Measurements from ENCODE around the gene CEP112.

The CEP112 gene

DNA sequence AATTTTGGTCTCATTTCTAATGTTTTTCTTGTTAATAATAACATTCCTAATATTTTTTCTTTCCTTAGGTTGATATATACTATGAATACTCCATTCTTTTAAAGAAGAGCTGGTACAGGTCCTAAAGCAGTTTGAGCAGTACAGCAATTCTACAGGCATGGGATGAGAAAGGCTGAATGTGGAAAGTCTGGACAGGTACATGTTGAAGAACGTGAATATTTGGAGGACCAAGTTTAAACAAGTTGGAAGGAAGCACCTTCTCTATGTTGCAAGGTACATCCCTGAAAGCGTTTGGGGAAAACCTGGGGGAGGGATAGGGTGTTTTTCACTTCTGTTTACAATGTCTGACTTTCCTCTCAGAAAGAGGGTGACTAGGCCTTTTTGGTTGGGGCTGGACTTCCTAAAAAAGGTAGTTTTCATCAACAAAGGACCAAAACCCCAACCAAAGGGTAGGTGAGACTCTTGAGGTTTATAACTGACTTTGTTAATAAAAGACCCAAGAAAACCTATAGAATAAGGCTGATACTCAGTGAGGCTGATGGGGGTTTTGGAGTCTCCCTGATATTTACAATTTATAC lies 534.6 kb downstream of the CEP112 start:
- no peak overlapping the region for H3K4me3 ChIP-seq (ENCODE audit: low read depth, low read length)

DNA sequence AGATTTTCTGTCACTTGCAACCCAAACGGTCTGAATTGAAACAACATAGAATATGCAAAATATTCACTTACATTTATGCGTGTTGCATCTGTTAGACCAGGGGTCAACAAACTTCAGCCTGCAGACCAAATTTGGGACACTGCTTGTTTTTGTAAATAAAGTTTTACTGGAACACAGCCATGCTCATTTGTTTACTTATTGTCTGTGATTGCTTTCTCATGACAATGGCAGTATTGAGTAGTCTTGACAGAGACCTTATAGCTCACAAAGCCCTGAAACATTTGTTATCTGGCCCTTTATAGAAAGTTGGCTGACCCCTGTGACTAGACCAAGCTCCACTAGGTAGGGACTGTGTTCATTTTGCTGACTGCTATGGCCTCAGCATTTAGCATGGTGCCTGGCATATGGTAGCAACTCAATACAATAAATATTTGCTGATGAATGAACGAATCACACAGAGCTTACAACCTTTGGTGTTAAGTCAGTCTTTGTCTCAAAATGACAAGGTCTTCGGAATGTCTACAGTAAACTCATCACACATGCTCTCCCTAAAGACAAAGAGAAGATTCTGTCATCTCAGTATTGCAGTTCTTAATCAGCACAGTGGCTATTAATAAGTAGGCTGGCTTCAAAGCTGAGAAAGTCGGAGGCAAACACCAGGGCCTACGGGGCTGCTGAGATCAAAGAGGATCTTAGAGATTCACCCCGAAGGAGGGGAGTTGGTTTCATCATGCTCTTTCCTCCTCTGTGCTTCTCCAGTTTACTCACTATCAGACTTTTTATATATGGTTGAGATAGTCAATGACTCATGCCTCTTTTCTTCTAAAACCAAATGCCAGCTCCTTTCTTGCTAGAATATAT lies 535.3 kb downstream of the CEP112 start:
- Histone ChIP-seq H3K27me3 (ENCODE audit: control insufficient read depth, insufficient read depth, low read length) (no peaks in the 10 kb centered on the region), H3K36me3 (ENCODE audit: control insufficient read depth, insufficient read depth, low read length) (no peaks in the 10 kb centered on the region), H3K27ac (ENCODE audit: low read depth, low read length) (no peak overlapping the region), H3K9me3 (ENCODE audit: control insufficient read depth, insufficient read depth, low read depth, low read length) (no peaks in the 10 kb centered on the region), H3K9ac (ENCODE audit: low read length) (no peak overlapping the region), H3K4me3 (ENCODE audit: low read depth, low read length) (no peak overlapping the region), H3K4me1 (ENCODE audit: control insufficient read depth, insufficient read depth, low read length) (peaks cover 5% of the 10 kb centered on the region; the same call in 1 of the 2 replicates)

More for the DNA sequence above, 534.6 kb downstream of the CEP112 start:
- no peak overlapping the region for H3K9ac ChIP-seq (ENCODE audit: low read length)
- H3K36me3 ChIP-seq (ENCODE audit: control insufficient read depth, insufficient read depth, low read length) = no peaks in the 10 kb centered on the region
- peaks cover 5% of the 10 kb centered on the region; the same call in 1 of the 2 replicates for H3K4me1 ChIP-seq (ENCODE audit: control insufficient read depth, insufficient read depth, low read length)
- H3K27me3 ChIP-seq (ENCODE audit: control insufficient read depth, insufficient read depth, low read length) = no peaks in the 10 kb centered on the region
- no peaks in the 10 kb centered on the region for H3K9me3 ChIP-seq (ENCODE audit: control insufficient read depth, insufficient read depth, low read depth, low read length)
- H3K27ac ChIP-seq (ENCODE audit: low read depth, low read length) = no peak overlapping the region

DNA sequence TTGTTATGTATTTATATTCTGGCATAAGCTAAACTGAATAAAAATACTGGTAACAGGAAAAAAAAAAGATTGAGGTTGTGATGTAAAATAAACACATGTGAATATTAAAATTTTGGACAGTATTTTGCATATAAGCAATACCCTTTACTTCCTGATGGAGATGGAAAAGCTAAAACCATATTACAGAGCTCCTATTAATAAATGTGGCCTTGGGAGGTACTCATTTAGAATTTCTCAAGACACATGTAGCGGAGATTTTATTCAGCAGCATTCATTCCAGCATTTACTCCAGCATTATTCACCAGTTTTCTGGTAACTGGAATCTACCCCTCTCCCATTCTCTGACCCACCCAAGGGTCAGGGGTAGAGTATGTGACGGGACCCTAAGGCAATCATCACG lies 536.2 kb downstream of the CEP112 start:
- Histone ChIP-seq H3K4me3 (ENCODE audit: low read depth, low read length) (no peak overlapping the region), H3K27me3 (ENCODE audit: control insufficient read depth, insufficient read depth, low read length) (no peaks in the 10 kb centered on the region), H3K9ac (ENCODE audit: low read length) (no peak overlapping the region), H3K4me1 (ENCODE audit: control insufficient read depth, insufficient read depth, low read length) (peaks cover 5% of the 10 kb centered on the region; the same call in 1 of the 2 replicates), H3K9me3 (ENCODE audit: control insufficient read depth, insufficient read depth, low read depth, low read length) (no peaks in the 10 kb centered on the region), H3K27ac (ENCODE audit: low read depth, low read length) (no peak overlapping the region), H3K36me3 (ENCODE audit: control insufficient read depth, insufficient read depth, low read length) (no peaks in the 10 kb centered on the region)

GRCh38 chr17:65644545-65644944 lies 547.4 kb downstream of the CEP112 start:
- Histone ChIP-seq H3K9ac (ENCODE audit: low read length) (no peak overlapping the region), H3K36me3 (ENCODE audit: control insufficient read depth, insufficient read depth, low read length) (no peaks in the 10 kb centered on the region), H3K4me3 (ENCODE audit: low read depth, low read length) (no peak overlapping the region), H3K9me3 (ENCODE audit: control insufficient read depth, insufficient read depth, low read depth, low read length) (peaks cover 26% of the 10 kb centered on the region), H3K27me3 (ENCODE audit: control insufficient read depth, insufficient read depth, low read length) (no peaks in the 10 kb centered on the region), H3K4me1 (ENCODE audit: control insufficient read depth, insufficient read depth, low read length) (no peaks in the 10 kb centered on the region), H3K27ac (ENCODE audit: low read depth, low read length) (no peak overlapping the region)

DNA sequence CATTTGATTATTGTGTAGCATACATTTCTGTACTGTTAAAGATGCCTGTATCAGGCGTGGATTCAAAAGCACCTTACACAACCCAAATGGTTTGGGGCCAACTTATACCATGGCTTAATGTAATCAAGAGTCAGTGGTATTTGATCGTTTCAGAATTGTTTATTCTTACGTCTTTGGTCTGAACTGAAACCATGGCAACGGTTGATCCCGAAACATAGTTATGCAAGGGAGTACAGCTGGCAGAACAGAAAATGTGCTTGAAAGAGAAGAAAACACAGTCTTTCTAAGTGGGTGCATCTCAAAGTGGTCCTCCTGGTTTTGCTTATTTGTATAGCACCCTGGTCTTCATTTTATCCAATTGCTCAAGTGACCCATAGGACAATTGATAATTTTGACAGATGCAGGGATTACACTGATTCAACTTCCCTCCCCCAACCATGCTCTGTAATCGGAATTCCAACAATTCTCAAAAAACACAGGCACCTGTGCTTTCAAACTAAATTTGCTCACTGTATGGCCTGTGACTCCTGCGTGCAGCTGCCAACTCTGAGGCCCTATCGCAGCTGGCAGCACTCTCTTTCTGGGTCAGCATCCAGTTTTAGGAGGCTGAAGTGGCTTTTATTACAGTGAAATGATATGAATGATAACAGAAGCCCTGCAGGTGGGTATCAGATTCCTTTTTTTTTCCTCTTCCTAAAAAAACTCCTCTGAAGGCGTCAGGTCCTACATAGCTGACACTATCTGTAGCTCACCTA lies 553.5 kb downstream of the CEP112 start:
- H3K27ac ChIP-seq (ENCODE audit: low read depth, low read length) = no peak overlapping the region
- peaks cover 10% of the 10 kb centered on the region; the same call in 1 of the 2 replicates for H3K9me3 ChIP-seq (ENCODE audit: control insufficient read depth, insufficient read depth, low read depth, low read length)

GRCh38 chr17:65637786-65638185 lies 554.1 kb downstream of the CEP112 start:
- Histone ChIP-seq H3K4me1 (ENCODE audit: control insufficient read depth, insufficient read depth, low read length) (peaks cover 11% of the 10 kb centered on the region), H3K27me3 (ENCODE audit: control insufficient read depth, insufficient read depth, low read length) (no peaks in the 10 kb centered on the region), H3K4me3 (ENCODE audit: low read depth, low read length) (no peak overlapping the region), H3K9ac (ENCODE audit: low read length) (no peak overlapping the region), H3K27ac (ENCODE audit: low read depth, low read length) (no peak overlapping the region), H3K36me3 (ENCODE audit: control insufficient read depth, insufficient read depth, low read length) (no peaks in the 10 kb centered on the region), H3K9me3 (ENCODE audit: control insufficient read depth, insufficient read depth, low read depth, low read length) (peaks cover 10% of the 10 kb centered on the region; the same call in 1 of the 2 replicates)

More for the DNA sequence above, 553.5 kb downstream of the CEP112 start:
- H3K27me3 ChIP-seq (ENCODE audit: control insufficient read depth, insufficient read depth, low read length) = no peaks in the 10 kb centered on the region
- peaks cover 11% of the 10 kb centered on the region for H3K4me1 ChIP-seq (ENCODE audit: control insufficient read depth, insufficient read depth, low read length)
- H3K9ac ChIP-seq (ENCODE audit: low read length) = no peak overlapping the region
- no peaks in the 10 kb centered on the region for H3K36me3 ChIP-seq (ENCODE audit: control insufficient read depth, insufficient read depth, low read length)
- no peak overlapping the region for H3K4me3 ChIP-seq (ENCODE audit: low read depth, low read length)

DNA sequence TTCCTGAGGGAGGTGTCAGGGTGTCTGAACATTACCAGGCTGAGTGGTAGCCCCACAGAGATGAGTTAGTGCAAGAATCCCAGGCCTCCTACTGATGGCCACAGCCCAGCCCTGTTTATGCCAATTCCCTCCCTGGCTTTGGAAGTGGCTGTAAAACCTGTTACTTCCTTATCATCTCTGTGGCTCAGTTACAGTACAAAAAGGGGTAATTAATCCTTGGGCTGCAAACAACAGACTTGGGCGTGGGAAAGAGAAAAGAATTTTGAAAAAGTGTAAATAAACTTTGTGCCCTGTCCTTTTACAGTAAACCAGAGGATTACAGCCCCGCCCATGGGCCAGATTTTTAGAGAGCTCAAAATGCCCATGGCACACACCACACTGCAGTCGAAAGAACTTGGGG lies 557.4 kb downstream of the CEP112 start:
- Histone ChIP-seq H3K36me3 (ENCODE audit: control insufficient read depth, insufficient read depth, low read length) (no peaks in the 10 kb centered on the region), H3K4me3 (ENCODE audit: low read depth, low read length) (no peak overlapping the region), H3K9me3 (ENCODE audit: control insufficient read depth, insufficient read depth, low read depth, low read length) (no peaks in the 10 kb centered on the region), H3K9ac (ENCODE audit: low read length) (no peak overlapping the region), H3K4me1 (ENCODE audit: control insufficient read depth, insufficient read depth, low read length) (peaks cover 11% of the 10 kb centered on the region), H3K27me3 (ENCODE audit: control insufficient read depth, insufficient read depth, low read length) (no peaks in the 10 kb centered on the region), H3K27ac (ENCODE audit: low read depth, low read length) (no peak overlapping the region)

DNA sequence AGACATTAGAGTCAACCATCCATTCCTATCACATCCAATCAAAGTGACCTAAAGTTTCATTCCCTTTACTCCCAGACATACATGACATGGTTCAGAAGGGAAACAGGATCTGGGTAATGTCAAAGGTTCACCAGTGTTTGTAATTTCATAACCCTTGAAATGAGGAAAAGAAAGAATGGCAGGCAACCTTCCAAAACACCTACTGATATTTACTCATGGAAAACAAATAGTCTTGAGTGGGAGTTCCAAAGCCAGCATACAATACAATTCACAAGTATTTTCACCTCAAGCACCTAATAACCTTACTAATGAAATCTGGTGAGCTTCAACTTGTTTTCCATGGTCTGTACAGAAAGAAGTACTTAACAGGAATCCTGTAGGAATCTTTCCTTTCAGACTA lies 557.9 kb downstream of the CEP112 start:
- Histone ChIP-seq H3K4me1 (ENCODE audit: control insufficient read depth, insufficient read depth, low read length) (peaks cover 16% of the 10 kb centered on the region), H3K27ac (ENCODE audit: low read depth, low read length) (no peak overlapping the region), H3K36me3 (ENCODE audit: control insufficient read depth, insufficient read depth, low read length) (no peaks in the 10 kb centered on the region), H3K9me3 (ENCODE audit: control insufficient read depth, insufficient read depth, low read depth, low read length) (no peaks in the 10 kb centered on the region), H3K4me3 (ENCODE audit: low read depth, low read length) (no peak overlapping the region), H3K27me3 (ENCODE audit: control insufficient read depth, insufficient read depth, low read length) (no peaks in the 10 kb centered on the region), H3K9ac (ENCODE audit: low read length) (no peak overlapping the region)

DNA sequence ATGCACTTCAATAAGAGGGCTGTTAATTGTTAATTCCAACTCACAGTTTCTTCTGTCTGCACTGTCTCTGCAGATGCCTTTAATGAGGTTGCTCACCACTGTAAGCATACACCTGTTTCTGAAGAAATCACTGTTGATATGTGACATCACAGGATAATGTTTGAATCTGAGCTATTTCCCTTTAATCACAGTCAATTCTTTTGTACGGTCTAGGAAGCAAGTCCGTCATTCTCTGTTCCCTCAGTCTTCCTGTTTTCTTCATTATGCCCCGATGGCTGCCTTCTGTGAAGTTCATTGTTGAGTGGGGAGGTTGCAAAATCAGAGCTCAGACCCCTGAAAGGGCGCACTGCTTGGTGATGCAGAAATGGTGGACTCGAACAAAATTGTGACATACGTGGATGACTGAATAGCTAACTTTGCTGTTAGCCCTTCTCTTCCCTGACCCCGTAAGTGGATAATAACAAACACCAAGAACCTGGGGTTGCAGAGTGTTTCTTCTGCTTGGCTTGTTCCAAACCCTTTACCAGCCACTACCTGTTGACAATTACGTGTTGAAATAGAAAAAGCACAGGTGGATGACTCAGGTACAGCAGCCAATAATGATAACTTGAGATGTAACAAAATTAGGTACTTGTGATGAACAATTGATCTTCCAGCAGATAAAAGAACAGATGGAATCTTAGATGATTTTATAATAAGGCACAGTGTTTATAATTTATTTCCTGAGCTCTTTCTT lies 558.6 kb downstream of the CEP112 start:
- no peak overlapping the region for H3K4me3 ChIP-seq (ENCODE audit: low read depth, low read length)
- no peaks in the 10 kb centered on the region for H3K36me3 ChIP-seq (ENCODE audit: control insufficient read depth, insufficient read depth, low read length)
- H3K9me3 ChIP-seq (ENCODE audit: control insufficient read depth, insufficient read depth, low read depth, low read length) = no peaks in the 10 kb centered on the region
- H3K27me3 ChIP-seq (ENCODE audit: control insufficient read depth, insufficient read depth, low read length) = no peaks in the 10 kb centered on the region
- H3K9ac ChIP-seq (ENCODE audit: low read length) = no peak overlapping the region
- H3K27ac ChIP-seq (ENCODE audit: low read depth, low read length) = no peak overlapping the region
- peaks cover 18% of the 10 kb centered on the region for H3K4me1 ChIP-seq (ENCODE audit: control insufficient read depth, insufficient read depth, low read length)

GRCh38 chr17:65630502-65630901 lies 561.4 kb downstream of the CEP112 start:
- H3K36me3 ChIP-seq (ENCODE audit: control insufficient read depth, insufficient read depth, low read length) = no peaks in the 10 kb centered on the region
- H3K9me3 ChIP-seq (ENCODE audit: control insufficient read depth, insufficient read depth, low read depth, low read length) = no peaks in the 10 kb centered on the region
- H3K4me1 ChIP-seq (ENCODE audit: control insufficient read depth, insufficient read depth, low read length) = peaks cover 26% of the 10 kb centered on the region
- H3K27ac ChIP-seq (ENCODE audit: low read depth, low read length) = no peak overlapping the region
- no peak overlapping the region for H3K4me3 ChIP-seq (ENCODE audit: low read depth, low read length)
- no peak overlapping the region for H3K9ac ChIP-seq (ENCODE audit: low read length)
- no peaks in the 10 kb centered on the region for H3K27me3 ChIP-seq (ENCODE audit: control insufficient read depth, insufficient read depth, low read length)

Measured in HUES6 (cell line).